Epithelial cell of esophagus (primary cell): ENCODE results near the gene FAF2.
A peak's percentile ranks its signal among the peaks of the same experiment; 100 is the strongest.

ENCODE experiments used
- DNase-seq: peaks from one replicate; pipeline ENCODE4 v3.0.0; 2010; ENCODE audit warnings: low read depth
- H3K4me3 ChIP-seq: 2 replicates; pipeline ENCODE4 v1.5.1; 2011; ENCODE audit warnings: mild to moderate bottlenecking, low read length, control low read depth
- TF ChIP-seq, protein P1 (sequence below): IDR thresholded peaks from 2 replicates; pipeline ENCODE4 v1.5.1; 2011; ENCODE audit warnings: low read depth, mild to moderate bottlenecking, low read length, control low read depth, inconsistent platforms; ENCODE audit not compliant: insufficient read depth; ENCODE audit errors: missing control alignments

The FAF2 gene

DNA sequence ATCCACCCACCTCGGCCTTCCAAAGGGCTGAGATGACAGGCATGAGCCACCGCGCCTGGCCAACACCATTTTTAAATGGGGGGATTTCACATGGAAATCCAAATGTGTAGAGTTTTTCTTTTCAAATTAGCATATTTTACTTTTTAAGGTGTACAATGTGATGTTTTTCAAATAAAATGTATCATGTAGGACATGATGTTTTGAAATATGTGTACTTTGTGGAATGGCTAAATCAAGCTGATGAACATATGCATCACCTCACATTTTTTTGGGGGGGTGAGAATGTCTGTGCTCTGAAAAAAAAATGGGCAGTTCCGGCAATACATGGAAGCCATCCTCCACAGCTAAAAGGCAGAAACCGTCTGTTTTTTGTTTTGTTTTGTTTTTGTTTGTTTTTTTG is 3.4 kb upstream of the FAF2 start:
- TF ChIP-seq, protein P1, sequence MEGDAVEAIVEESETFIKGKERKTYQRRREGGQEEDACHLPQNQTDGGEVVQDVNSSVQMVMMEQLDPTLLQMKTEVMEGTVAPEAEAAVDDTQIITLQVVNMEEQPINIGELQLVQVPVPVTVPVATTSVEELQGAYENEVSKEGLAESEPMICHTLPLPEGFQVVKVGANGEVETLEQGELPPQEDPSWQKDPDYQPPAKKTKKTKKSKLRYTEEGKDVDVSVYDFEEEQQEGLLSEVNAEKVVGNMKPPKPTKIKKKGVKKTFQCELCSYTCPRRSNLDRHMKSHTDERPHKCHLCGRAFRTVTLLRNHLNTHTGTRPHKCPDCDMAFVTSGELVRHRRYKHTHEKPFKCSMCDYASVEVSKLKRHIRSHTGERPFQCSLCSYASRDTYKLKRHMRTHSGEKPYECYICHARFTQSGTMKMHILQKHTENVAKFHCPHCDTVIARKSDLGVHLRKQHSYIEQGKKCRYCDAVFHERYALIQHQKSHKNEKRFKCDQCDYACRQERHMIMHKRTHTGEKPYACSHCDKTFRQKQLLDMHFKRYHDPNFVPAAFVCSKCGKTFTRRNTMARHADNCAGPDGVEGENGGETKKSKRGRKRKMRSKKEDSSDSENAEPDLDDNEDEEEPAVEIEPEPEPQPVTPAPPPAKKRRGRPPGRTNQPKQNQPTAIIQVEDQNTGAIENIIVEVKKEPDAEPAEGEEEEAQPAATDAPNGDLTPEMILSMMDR, result no peak
- no peak for DNase-seq
- H3K4me3 ChIP-seq, result no peak overlapping the region

DNA sequence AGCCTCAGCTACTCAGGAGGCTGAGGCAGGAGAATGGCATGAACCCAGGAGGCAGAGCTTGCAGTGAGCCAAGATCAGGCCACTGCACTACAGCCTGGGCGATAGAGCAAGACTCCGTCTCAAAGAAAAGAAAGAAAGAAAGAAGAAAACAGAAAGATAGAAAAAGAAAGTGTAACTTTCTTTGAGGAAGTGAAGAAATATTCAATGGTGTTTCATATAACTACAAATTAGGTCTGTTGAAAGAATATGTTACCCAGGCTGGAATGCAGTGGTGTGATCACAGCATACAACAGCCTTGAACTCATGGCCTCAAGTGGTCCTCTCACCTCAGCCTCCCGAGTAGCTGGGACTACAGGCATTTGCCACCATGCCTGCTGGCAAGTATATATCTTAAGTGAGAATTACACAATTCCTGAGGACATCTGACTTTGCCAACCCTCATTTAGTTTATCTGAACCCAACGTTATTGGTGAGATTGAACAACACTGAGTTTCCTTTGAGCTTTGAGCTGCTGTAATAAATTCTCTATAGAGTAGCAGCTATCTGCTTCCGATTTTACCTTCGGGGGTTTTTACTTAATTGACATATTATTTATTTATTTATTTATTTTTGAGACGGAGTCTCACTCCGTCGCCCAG is 2.0 kb upstream of the FAF2 start:
- TF ChIP-seq, protein P1, result no peak
- no peak for DNase-seq
- no peak overlapping the region for H3K4me3 ChIP-seq

DNA sequence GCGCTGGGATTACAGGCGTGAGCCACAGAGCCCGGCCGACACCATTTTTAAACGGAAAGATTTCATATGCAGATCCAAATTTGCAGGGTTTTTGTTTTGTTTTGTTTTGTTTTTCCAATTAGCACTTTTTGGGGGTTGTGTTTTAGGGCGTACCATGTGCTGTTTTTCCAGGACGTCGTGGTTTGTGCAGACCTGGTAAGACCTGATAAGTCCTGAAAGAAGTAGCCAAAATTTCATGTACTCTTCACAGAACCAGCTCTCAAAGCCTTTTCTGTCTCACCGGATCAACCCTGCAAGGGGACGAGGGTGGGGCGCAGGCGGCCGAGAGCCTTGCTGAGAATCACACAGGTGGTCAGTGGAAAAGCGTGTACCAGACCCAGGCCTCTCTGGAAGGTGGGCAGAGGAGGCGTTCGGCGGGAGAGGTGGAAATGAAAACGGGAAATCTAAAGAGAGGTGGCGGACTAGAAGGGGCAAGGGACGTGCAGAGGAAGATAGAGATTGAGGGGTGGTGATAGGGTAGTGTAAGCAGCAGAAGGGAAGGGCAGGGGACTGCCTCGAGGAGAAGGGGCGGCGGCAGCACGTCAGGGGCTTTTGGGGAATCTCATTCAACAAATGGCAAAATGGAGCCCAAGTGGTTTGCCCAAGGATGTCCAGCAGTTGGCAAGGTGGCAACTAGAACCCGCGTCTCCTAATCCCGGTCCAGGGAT is 1.1 kb upstream of the FAF2 start:
- TF ChIP-seq, protein P1, result no peak
- peak overlapping the region; percentile 82 for H3K4me3 ChIP-seq
- DNase-seq, result peak; percentile 17

DNA sequence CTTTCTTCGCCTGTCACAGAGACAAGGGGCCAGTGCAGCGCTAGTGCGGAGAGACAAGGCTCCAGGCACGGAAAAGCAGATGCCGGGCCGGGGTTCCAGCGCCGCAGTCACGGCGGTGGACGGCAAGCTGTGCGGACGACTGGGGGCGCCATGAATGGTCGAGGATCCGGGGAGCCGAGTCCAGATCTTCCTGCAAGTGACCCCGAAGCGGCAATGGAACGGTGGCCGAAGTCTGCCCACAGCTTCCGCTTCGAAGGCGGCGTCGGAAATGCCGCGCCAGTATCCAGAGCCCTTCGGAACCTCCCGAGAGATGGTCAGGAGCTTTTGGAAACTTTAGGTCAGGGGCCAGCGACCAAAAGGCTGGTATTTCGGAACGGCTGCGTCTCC is 601 bp upstream of the FAF2 start:
- TF ChIP-seq, protein P1, result no peak
- no peak for DNase-seq
- peak overlapping the region; percentile 82 for H3K4me3 ChIP-seq

DNA sequence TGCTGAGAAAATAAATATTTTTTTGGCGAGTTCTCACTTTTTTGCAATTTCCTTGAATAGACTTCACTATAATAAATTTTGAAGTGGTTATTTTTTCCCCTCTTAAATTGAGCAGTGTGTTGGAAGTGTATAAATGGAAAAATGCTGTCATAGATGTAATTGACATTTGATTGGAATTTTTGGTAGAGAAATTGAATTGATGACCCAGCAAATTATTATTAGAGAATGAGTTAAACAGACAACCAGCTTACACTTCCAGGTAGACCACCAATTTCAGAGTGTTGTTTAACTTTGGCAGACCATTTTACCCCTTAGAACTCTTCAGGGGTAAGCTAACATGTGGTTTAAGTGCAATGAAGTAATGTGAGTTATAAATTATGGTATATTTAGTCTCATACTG is 1.9 kb downstream of the FAF2 start:
- no peak for DNase-seq
- TF ChIP-seq, protein P1, result no peak
- no peak overlapping the region for H3K4me3 ChIP-seq

DNA sequence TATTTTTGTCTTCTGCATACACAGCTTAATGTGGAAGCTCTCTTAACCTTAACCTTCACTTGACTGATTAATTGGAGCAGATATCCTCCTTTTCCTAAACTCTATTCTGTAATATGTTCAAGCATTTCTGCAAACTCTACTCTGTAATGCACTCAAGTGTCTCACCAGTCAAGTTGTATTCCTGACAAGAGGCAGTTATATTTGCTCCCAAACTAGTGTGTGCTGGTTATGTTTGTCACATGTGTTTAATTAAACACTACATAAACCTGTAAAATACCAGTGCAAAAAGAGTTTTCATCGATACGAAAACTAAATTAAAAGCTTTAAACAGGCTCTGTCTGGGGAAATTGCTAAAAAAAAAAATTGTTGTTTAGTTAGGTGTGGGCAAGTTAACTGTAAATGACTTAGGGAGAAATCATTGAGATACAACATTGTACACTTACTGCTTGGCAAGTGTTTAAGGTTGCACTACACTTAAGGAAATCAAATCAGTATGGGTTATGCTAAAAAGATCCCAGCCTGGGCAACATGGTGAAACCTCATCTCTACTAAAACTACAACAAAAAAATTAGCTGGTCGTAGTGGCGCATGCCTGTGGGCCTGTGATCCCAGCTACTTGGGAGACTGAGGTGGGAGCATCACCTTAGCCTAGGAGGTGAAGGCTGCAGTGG is 6.7 kb downstream of the FAF2 start:
- no peak overlapping the region for H3K4me3 ChIP-seq
- DNase-seq, result no peak
- TF ChIP-seq, protein P1, result no peak
